Measurements from ENCODE around the gene FGF14. TPM values are rescaled to one million over a fixed set of nuclear protein-coding genes. Genes with fewer than 3 reads are reported as not detected.

The FGF14 gene
- total and polyA plus RNA-seq, 2 experiments from 2014 or later: 0.03 TPM; not detected in 1

- no peak overlapping the region for H3K4me3 Mint-ChIP-seq
- Histone ChIP-seq H3K4me2 (no peak overlapping the region), H3K4me1 (ENCODE audit: insufficient read depth) (no peaks in the 10 kb centered on the region), H4K20me1 (replicated peaks; ENCODE audit: insufficient read depth) (no peaks in the 10 kb centered on the region), H3K9me2 (ENCODE audit: insufficient read depth) (no peaks in the 10 kb centered on the region), H3F3A (replicated peaks; ENCODE audit: low read depth) (no peaks in the 10 kb centered on the region), H3K79me2 (replicated peaks; ENCODE audit: insufficient read depth) (no peaks in the 10 kb centered on the region), H3K27ac (ENCODE audit: low read depth) (no peak overlapping the region), H3K4me3 (no peak overlapping the region), H3K36me3 (ENCODE audit: insufficient read depth) (no peaks in the 10 kb centered on the region), H3K27me3 (ENCODE audit: insufficient read depth) (no peaks in the 10 kb centered on the region), H2AFZ (no peak overlapping the region)
- no peaks in the 10 kb centered on the region for H3K27me3 Mint-ChIP-seq (ENCODE audit: insufficient read depth, low read depth, poor library complexity)
- H3K4me1 Mint-ChIP-seq: no peaks in the 10 kb centered on the region
- H3K9me3 Mint-ChIP-seq: no peaks in the 10 kb centered on the region
- no peak for TF ChIP-seq STAT1 (IDR thresholded peaks at IDR 0.05; ENCODE audit: unreplicated experiment)
- no peak overlapping the region for H3K27ac Mint-ChIP-seq
- DNase-seq (ENCODE audit: low spot score) (no peak), ATAC-seq (no peak)
- H3K36me3 Mint-ChIP-seq (ENCODE audit: low read depth): no peaks in the 10 kb centered on the region
These were observed 40.7 kb downstream of the FGF14 start for GRCh38 chr13:102361113-102361512.

- TF ChIP-seq STAT1 (IDR thresholded peaks at IDR 0.05; ENCODE audit: unreplicated experiment) (no peak), ZNF114 (CRISPR knock-in tag; IDR thresholded peaks at IDR 0.05) (no peak), EZH2 (IDR thresholded peaks at IDR 0.05; ENCODE audit: low read depth, unreplicated experiment) (no peak), NANOG (IDR thresholded peaks at IDR 0.05; ENCODE audit: borderline replicate concordance) (no peak), CREB1 (CRISPR knock-in tag; IDR thresholded peaks at IDR 0.05; ENCODE audit: low read depth) (no peak)
- H3K4me3 ChIP-seq: no peak overlapping the region
- Mint-ChIP-seq H3K4me3 (no peak overlapping the region), H3K27ac (no peak overlapping the region), H3K27me3 (ENCODE audit: insufficient read depth, low read depth, poor library complexity) (no peaks in the 10 kb centered on the region), H3K9me3 (no peaks in the 10 kb centered on the region), H3K36me3 (ENCODE audit: low read depth) (no peaks in the 10 kb centered on the region), H3K4me1 (peaks cover 2% of the 10 kb centered on the region)
- no peaks in the 10 kb centered on the region for H3K27me3 ChIP-seq (ENCODE audit: insufficient read depth)
- no peaks in the 10 kb centered on the region for H4K20me1 ChIP-seq (replicated peaks; ENCODE audit: insufficient read depth)
- no peak overlapping the region for H3K27ac ChIP-seq (ENCODE audit: low read depth)
- no peak overlapping the region for H2AFZ ChIP-seq
- no peaks in the 10 kb centered on the region for H3F3A ChIP-seq (replicated peaks; ENCODE audit: low read depth)
- ATAC-seq (no peak), DNase-seq (ENCODE audit: low spot score) (no peak)
- no peak overlapping the region for H3K4me2 ChIP-seq
- no peaks in the 10 kb centered on the region for H3K79me2 ChIP-seq (replicated peaks; ENCODE audit: insufficient read depth)
- H3K9me2 ChIP-seq (ENCODE audit: insufficient read depth): no peaks in the 10 kb centered on the region
- H3K36me3 ChIP-seq (ENCODE audit: insufficient read depth): no peaks in the 10 kb centered on the region; the same call in 1 of the 2 replicates
- no peaks in the 10 kb centered on the region for H3K4me1 ChIP-seq (ENCODE audit: insufficient read depth)
These were observed 42.6 kb downstream of the FGF14 start for GRCh38 chr13:102359264-102359663.

GRCh38 chr13:102355251-102355650, 46.6 kb downstream of the FGF14 start:
- H3K27ac Mint-ChIP-seq: no peak overlapping the region
- H3K36me3 Mint-ChIP-seq (ENCODE audit: low read depth): no peaks in the 10 kb centered on the region
- H3K4me1 Mint-ChIP-seq: peaks cover 5% of the 10 kb centered on the region
- H3K4me3 Mint-ChIP-seq: no peak overlapping the region
- no peak overlapping the region for H2AFZ ChIP-seq
- no peak overlapping the region for H3K27ac ChIP-seq (ENCODE audit: low read depth)
- DNase-seq (ENCODE audit: low spot score): no peak
- H3K27me3 ChIP-seq (ENCODE audit: insufficient read depth): no peaks in the 10 kb centered on the region
- no peaks in the 10 kb centered on the region for H3K9me3 Mint-ChIP-seq
- 0 out of 2 replicates have a peak, but pooled peaks cover 3% of the 10 kb centered on the region for H3K9me2 ChIP-seq (ENCODE audit: insufficient read depth)
- H4K20me1 ChIP-seq (replicated peaks; ENCODE audit: insufficient read depth): no peaks in the 10 kb centered on the region
- H3K27me3 Mint-ChIP-seq (ENCODE audit: insufficient read depth, low read depth, poor library complexity): no peaks in the 10 kb centered on the region
- no peak overlapping the region for H3K4me2 ChIP-seq
- no peaks in the 10 kb centered on the region; the same call in 1 of the 2 replicates for H3K36me3 ChIP-seq (ENCODE audit: insufficient read depth)
- no peaks in the 10 kb centered on the region for H3F3A ChIP-seq (replicated peaks; ENCODE audit: low read depth)
- ATAC-seq: no peak
- H3K4me3 ChIP-seq: no peak overlapping the region
- H3K79me2 ChIP-seq (replicated peaks; ENCODE audit: insufficient read depth): no peaks in the 10 kb centered on the region
- H3K4me1 ChIP-seq (ENCODE audit: insufficient read depth): no peaks in the 10 kb centered on the region
- TF ChIP-seq CREB1 (CRISPR knock-in tag; IDR thresholded peaks at IDR 0.05; ENCODE audit: low read depth): no peak
- TF ChIP-seq EZH2phosphoT487 (IDR thresholded peaks at IDR 0.05; ENCODE audit: unreplicated experiment): no peak
- TF ChIP-seq ZNF462 (CRISPR knock-in tag; IDR thresholded peaks at IDR 0.05): no peak
- TF ChIP-seq REST (IDR thresholded peaks at IDR 0.05; ENCODE audit: unreplicated experiment): no peak

Measured in GM23338 (cell line).